Suprapubic skin (tissue), 4 donors: Measurements from ENCODE around the gene ZNF579.
A peak's percentile ranks its signal among the peaks of the same experiment; 100 is the strongest.

Experiments
- CTCF ChIP-seq, 2 donors: fragments of 200-600 bp in 1 of 2; fragments of 450-650 bp in 1 of 2; sonication (generic) in 1 of 2; IDR thresholded peaks; one replicate each; pipeline ENCODE4 v1.5.1; 2016 to 2019; ENCODE audit warnings: antibody characterized with exemption in 2 of 2, mild to moderate bottlenecking in 1 of 2, moderate library complexity in 1 of 2
- EP300 ChIP-seq: sonication (generic); formaldehyde crosslinking; IDR thresholded peaks from one replicate; pipeline ENCODE4 v1.6.1; 2017; ENCODE audit warnings: antibody characterized with exemption
- POLR2A ChIP-seq, 2 donors: fragments of 450-650 bp; IDR thresholded peaks; one replicate each; pipeline ENCODE4 v1.6.1; 2017; ENCODE audit warnings: antibody characterized with exemption in 2 of 2, mild to moderate bottlenecking in 2 of 2, moderate library complexity in 2 of 2
- POLR2AphosphoS5 ChIP-seq, 3 donors: sonication (generic); formaldehyde crosslinking; IDR thresholded peaks; one replicate each; pipeline ENCODE4 v1.6.1; 2017; ENCODE audit warnings: antibody characterized with exemption in 3 of 3

- TF ChIP-seq CTCF (IDR thresholded peaks at IDR 0.05) = no peak
- no peak for TF ChIP-seq EP300
- no peak for TF ChIP-seq POLR2A (IDR thresholded peaks at IDR 0.05)
- TF ChIP-seq POLR2AphosphoS5 (IDR thresholded peaks at IDR 0.05) = peak in 1 of 3 donors; percentile 22
These were observed at the start of gene ZNF579 for GRCh38 chr19:55580628-55581144.
